ENCODE results near the gene FAM168A. TPM values are rescaled to one million over a fixed set of nuclear protein-coding genes. Genes with fewer than 3 reads are reported as not detected.

The FAM168A gene
- total and polyA plus RNA-seq, 2 of the 8 experiments (the other 6 are each of a cell fraction or from before 2014, with no cell fraction given) = 17.1 to 21.6 TPM

- no peak overlapping the region for H3K9ac ChIP-seq (replicated peaks in 1 of 4; ENCODE audit: extremely low read depth in 1 of 4, low read depth in 3 of 4, low read length in 3 of 4)
- no peak overlapping the region for H3K56ac ChIP-seq (replicated peaks; ENCODE audit: insufficient read length, low read depth, low read length)
- H4K91ac ChIP-seq (replicated peaks; ENCODE audit: insufficient read length, low read length) = no peak overlapping the region
- H3K9me3 ChIP-seq (ENCODE audit: insufficient read depth in 2 of 2, low read depth in 1 of 2, low read length in 1 of 2) = no peaks in the 10 kb centered on the region
- ChIA-PET POLR2A (ENCODE audit: partially characterized antibody) (no interaction called here), CTCF (ENCODE audit: partially characterized antibody) (interaction anchor here (0.9 to 1.9 kb wide), 3 partner anchors 12 to 209 kb away, joined by 3 to 6 read pairs (median 5); no protein-coding TSS in a partner anchor)
- no peak overlapping the region for H3K4me3 ChIP-seq (ENCODE audit: extremely low read depth in 1 of 4, insufficient read depth in 2 of 4, low read depth in 3 of 4, low read length in 4 of 4)
- H4K8ac ChIP-seq (ENCODE audit: extremely low read depth, insufficient read depth, low read length) = no peak overlapping the region
- H2BK20ac ChIP-seq (ENCODE audit: low read length) = no peak overlapping the region
- no peaks in the 10 kb centered on the region for H3K23me2 ChIP-seq (ENCODE audit: low read depth, low read length)
- H2AK5ac ChIP-seq (ENCODE audit: low read depth, low read length) = no peak overlapping the region
- no peak overlapping the region for H2BK15ac ChIP-seq (ENCODE audit: low read length)
- H3K27me3 ChIP-seq (replicated peaks in 1 of 4; ENCODE audit: control insufficient read depth in 3 of 4, extremely low read depth in 1 of 4, insufficient read depth in 3 of 4, low read length in 3 of 4) = no peaks in the 10 kb centered on the region
- H3K23ac ChIP-seq (ENCODE audit: insufficient read length) = no peak overlapping the region
- H3K36me3 ChIP-seq (ENCODE audit: control insufficient read depth in 2 of 4, insufficient read depth in 4 of 4, low read length in 3 of 4) = no peaks in the 10 kb centered on the region
- DNase-seq (ENCODE audit: low read depth in 1 of 2, low spot score in 2 of 2) = no peak
- TF ChIP-seq POLR2A (IDR thresholded peaks at IDR 0.05; ENCODE audit: control extremely low read depth in 1 of 2, low read depth in 2 of 2, low read length in 2 of 2) (no peak), SP4 (IDR thresholded peaks at IDR 0.05; ENCODE audit: low read length) (no peak)
- FAIRE-seq = no peak
- peaks cover 0 to 2% (median 0%) of the 10 kb centered on the region in 4 experiments; a peak in 3 of 7 replicates for H3K4me1 ChIP-seq (replicated peaks in 1 of 4; ENCODE audit: control insufficient read depth in 3 of 4, insufficient read depth in 4 of 4, low read length in 3 of 4)
- H3K4me2 ChIP-seq (ENCODE audit: insufficient read depth in 1 of 2, low read depth in 2 of 2, low read length in 2 of 2) = no peak overlapping the region
- no peak overlapping the region for H2BK5ac ChIP-seq (ENCODE audit: low read depth, low read length)
- H2BK120ac ChIP-seq (replicated peaks; ENCODE audit: low read depth, low read length) = no peak overlapping the region
- H3K18ac ChIP-seq (ENCODE audit: extremely low read depth, low read length) = no peak overlapping the region
- no peak overlapping the region for H3K14ac ChIP-seq (ENCODE audit: insufficient read length)
- no peak overlapping the region for H3K4ac ChIP-seq (replicated peaks; ENCODE audit: insufficient read length, low read depth, low read length)
- H2AFZ ChIP-seq (ENCODE audit: low read length) = no peak overlapping the region
- H2BK12ac ChIP-seq (ENCODE audit: low read depth, low read length) = no peak overlapping the region
- no peak overlapping the region for H3K27ac ChIP-seq (ENCODE audit: low read depth, low read length)
- H4K20me1 ChIP-seq (replicated peaks in 1 of 2; ENCODE audit: control insufficient read depth in 1 of 2, insufficient read depth in 2 of 2, low read length in 2 of 2) = no peaks in the 10 kb centered on the region
- no peaks in the 10 kb centered on the region; the same call in 1 of the 2 replicates for H3K79me1 ChIP-seq (ENCODE audit: low read depth, low read length)
- no peak overlapping the region for H4K5ac ChIP-seq (ENCODE audit: insufficient read length, low read depth, low read length)
- no peaks in the 10 kb centered on the region for H3K79me2 ChIP-seq (ENCODE audit: control insufficient read depth in 1 of 2, insufficient read depth in 2 of 2, low read length in 2 of 2)
These were observed 146.0 kb downstream of the FAM168A start for GRCh38 chr11:73451896-73452295.

Data from H1 (cell line).